Measurements from ENCODE around the gene NEUROG1.

Gene NEUROG1

GRCh38 chr5:135509995-135510394 is 25.8 kb downstream of the NEUROG1 start:
- Histone ChIP-seq H3K4me3 (ENCODE audit: low read depth, low read length) (no peak overlapping the region), H2AFZ (no peak overlapping the region), H3K4me1 (peaks cover 6% of the 10 kb centered on the region), H3K79me2 (no peaks in the 10 kb centered on the region), H3K27ac (no peak overlapping the region), H3K9me3 (ENCODE audit: control insufficient read depth, low read length) (no peaks in the 10 kb centered on the region), H3K4me2 (ENCODE audit: low read length) (no peak overlapping the region), H3K36me3 (ENCODE audit: control insufficient read depth, insufficient read depth, low read length) (no peaks in the 10 kb centered on the region), H3K9ac (no peak overlapping the region), H3K27me3 (ENCODE audit: control insufficient read depth, insufficient read depth, low read length) (no peaks in the 10 kb centered on the region)
- TF ChIP-seq, protein P1, sequence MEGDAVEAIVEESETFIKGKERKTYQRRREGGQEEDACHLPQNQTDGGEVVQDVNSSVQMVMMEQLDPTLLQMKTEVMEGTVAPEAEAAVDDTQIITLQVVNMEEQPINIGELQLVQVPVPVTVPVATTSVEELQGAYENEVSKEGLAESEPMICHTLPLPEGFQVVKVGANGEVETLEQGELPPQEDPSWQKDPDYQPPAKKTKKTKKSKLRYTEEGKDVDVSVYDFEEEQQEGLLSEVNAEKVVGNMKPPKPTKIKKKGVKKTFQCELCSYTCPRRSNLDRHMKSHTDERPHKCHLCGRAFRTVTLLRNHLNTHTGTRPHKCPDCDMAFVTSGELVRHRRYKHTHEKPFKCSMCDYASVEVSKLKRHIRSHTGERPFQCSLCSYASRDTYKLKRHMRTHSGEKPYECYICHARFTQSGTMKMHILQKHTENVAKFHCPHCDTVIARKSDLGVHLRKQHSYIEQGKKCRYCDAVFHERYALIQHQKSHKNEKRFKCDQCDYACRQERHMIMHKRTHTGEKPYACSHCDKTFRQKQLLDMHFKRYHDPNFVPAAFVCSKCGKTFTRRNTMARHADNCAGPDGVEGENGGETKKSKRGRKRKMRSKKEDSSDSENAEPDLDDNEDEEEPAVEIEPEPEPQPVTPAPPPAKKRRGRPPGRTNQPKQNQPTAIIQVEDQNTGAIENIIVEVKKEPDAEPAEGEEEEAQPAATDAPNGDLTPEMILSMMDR (IDR thresholded peaks at IDR 0.05), result no peak

GRCh38 chr5:135508496-135509005 is 27.2 kb downstream of the NEUROG1 start:
- peak overlapping the region; percentile 28 for H3K4me3 ChIP-seq (ENCODE audit: low read depth, low read length)

GRCh38 chr5:135505973-135506372 is 29.8 kb downstream of the NEUROG1 start:
- Histone ChIP-seq H3K27ac (no peak overlapping the region), H2AFZ (no peak overlapping the region), H3K4me3 (ENCODE audit: low read depth, low read length) (no peak overlapping the region), H3K36me3 (ENCODE audit: control insufficient read depth, insufficient read depth, low read length) (no peaks in the 10 kb centered on the region), H3K9ac (no peak overlapping the region), H3K9me3 (ENCODE audit: control insufficient read depth, low read length) (no peaks in the 10 kb centered on the region), H3K79me2 (no peaks in the 10 kb centered on the region), H3K27me3 (ENCODE audit: control insufficient read depth, insufficient read depth, low read length) (no peaks in the 10 kb centered on the region), H3K4me2 (ENCODE audit: low read length) (no peak overlapping the region), H3K4me1 (peaks cover 6% of the 10 kb centered on the region)
- TF ChIP-seq, protein P1 (IDR thresholded peaks at IDR 0.05), result no peak

More at GRCh38 chr5:135508496-135509005, 27.2 kb downstream of the NEUROG1 start:
- Histone ChIP-seq H3K27ac (no peak overlapping the region), H3K79me2 (no peaks in the 10 kb centered on the region), H3K27me3 (ENCODE audit: control insufficient read depth, insufficient read depth, low read length) (no peaks in the 10 kb centered on the region), H3K4me2 (ENCODE audit: low read length) (peak overlapping the region; percentile 75), H2AFZ (peak overlapping the region; percentile 39), H3K4me1 (peaks cover 6% of the 10 kb centered on the region), H3K9ac (no peak overlapping the region), H3K9me3 (ENCODE audit: control insufficient read depth, low read length) (no peaks in the 10 kb centered on the region), H3K36me3 (ENCODE audit: control insufficient read depth, insufficient read depth, low read length) (no peaks in the 10 kb centered on the region)
- TF ChIP-seq, protein P1 (IDR thresholded peaks at IDR 0.05), result no peak

- Histone ChIP-seq H3K9ac (no peak overlapping the region), H3K79me2 (no peaks in the 10 kb centered on the region), H2AFZ (no peak overlapping the region), H3K9me3 (ENCODE audit: control insufficient read depth, low read length) (no peaks in the 10 kb centered on the region), H3K4me2 (ENCODE audit: low read length) (no peak overlapping the region), H3K27ac (no peak overlapping the region), H3K4me3 (ENCODE audit: low read depth, low read length) (no peak overlapping the region), H3K4me1 (peaks cover 6% of the 10 kb centered on the region), H3K36me3 (ENCODE audit: control insufficient read depth, insufficient read depth, low read length) (no peaks in the 10 kb centered on the region), H3K27me3 (ENCODE audit: control insufficient read depth, insufficient read depth, low read length) (no peaks in the 10 kb centered on the region)
- TF ChIP-seq, protein P1 (IDR thresholded peaks at IDR 0.05), result no peak
Observed at GRCh38 chr5:135504376-135504775, 31.4 kb downstream of the NEUROG1 start.

- Histone ChIP-seq H3K36me3 (ENCODE audit: control insufficient read depth, insufficient read depth, low read length) (no peaks in the 10 kb centered on the region), H3K27me3 (ENCODE audit: control insufficient read depth, insufficient read depth, low read length) (no peaks in the 10 kb centered on the region), H2AFZ (no peak overlapping the region), H3K27ac (no peak overlapping the region), H3K4me3 (ENCODE audit: low read depth, low read length) (no peak overlapping the region), H3K4me2 (ENCODE audit: low read length) (no peak overlapping the region), H3K9ac (no peak overlapping the region), H3K4me1 (peaks cover 3% of the 10 kb centered on the region), H3K79me2 (no peaks in the 10 kb centered on the region), H3K9me3 (ENCODE audit: control insufficient read depth, low read length) (no peaks in the 10 kb centered on the region)
- TF ChIP-seq, protein P1 (IDR thresholded peaks at IDR 0.05), result no peak
Observed at GRCh38 chr5:135503871-135504270, 31.9 kb downstream of the NEUROG1 start.

Data from parathyroid adenoma (tissue), 2 donors.